Upper lobe of right lung (tissue), 1 donor: ENCODE data around the gene PPP1R14C. TPM values are rescaled to one million over a fixed set of nuclear protein-coding genes. Genes with fewer than 3 reads are reported as not detected.

ENCODE experiments used
- ATAC-seq: fragments of 200-7000 bp; cut with Tn5 transposase; one replicate; pipeline ENCODE4 v1.9.1; 2020; ENCODE audit warnings: mild to moderate bottlenecking, moderate library complexity
- DNase-seq: peaks from one replicate; pipeline ENCODE4 v3.0.0-alpha.2; 2020
- H3K27ac ChIP-seq: fragments of 200-600 bp; one replicate; pipeline ENCODE4 v1.8.0; 2022
- H3K27me3 ChIP-seq: fragments of 200-600 bp; one replicate; pipeline ENCODE4 v1.8.0; 2022; ENCODE audit warnings: mild to moderate bottlenecking
- H3K36me3 ChIP-seq: fragments of 200-600 bp; one replicate; pipeline ENCODE4 v1.8.0; 2022
- H3K4me1 ChIP-seq: fragments of 200-600 bp; one replicate; pipeline ENCODE4 v1.8.0; 2022
- H3K4me3 ChIP-seq: fragments of 200-600 bp; one replicate; pipeline ENCODE4 v1.8.0; 2022; ENCODE audit warnings: mild to moderate bottlenecking
- H3K9me3 ChIP-seq: fragments of 200-600 bp; one replicate; pipeline ENCODE4 v1.8.0; 2022
- intact Hi-C: fragments of 100-400 bp; cut with DNase I; formaldehyde crosslinking; loops from one replicate; pipeline ENCODE4 v1.11.0; 2022
- total RNA-seq: library from RNA; stranded (reverse); fragmentation: NEBNext Ultra II Directional; extraction: Animal tissue kit (Norgen Biotek cat#: 25700); gene quantifications from one replicate; pipeline ENCODE4 v1.2.1, GENCODE V29; 2021
- TF ChIP-seq, protein P1 (sequence below): fragments of 200-600 bp; IDR thresholded peaks from one replicate; pipeline ENCODE4 v1.8.0; 2022; ENCODE audit warnings: antibody characterized with exemption
- donor health status: DM: no; HTN: yes; CAD: no; lungs with severe emphysema.

The PPP1R14C gene
- total RNA-seq, 1 donor from 2014 or later: 10.0 TPM

DNA sequence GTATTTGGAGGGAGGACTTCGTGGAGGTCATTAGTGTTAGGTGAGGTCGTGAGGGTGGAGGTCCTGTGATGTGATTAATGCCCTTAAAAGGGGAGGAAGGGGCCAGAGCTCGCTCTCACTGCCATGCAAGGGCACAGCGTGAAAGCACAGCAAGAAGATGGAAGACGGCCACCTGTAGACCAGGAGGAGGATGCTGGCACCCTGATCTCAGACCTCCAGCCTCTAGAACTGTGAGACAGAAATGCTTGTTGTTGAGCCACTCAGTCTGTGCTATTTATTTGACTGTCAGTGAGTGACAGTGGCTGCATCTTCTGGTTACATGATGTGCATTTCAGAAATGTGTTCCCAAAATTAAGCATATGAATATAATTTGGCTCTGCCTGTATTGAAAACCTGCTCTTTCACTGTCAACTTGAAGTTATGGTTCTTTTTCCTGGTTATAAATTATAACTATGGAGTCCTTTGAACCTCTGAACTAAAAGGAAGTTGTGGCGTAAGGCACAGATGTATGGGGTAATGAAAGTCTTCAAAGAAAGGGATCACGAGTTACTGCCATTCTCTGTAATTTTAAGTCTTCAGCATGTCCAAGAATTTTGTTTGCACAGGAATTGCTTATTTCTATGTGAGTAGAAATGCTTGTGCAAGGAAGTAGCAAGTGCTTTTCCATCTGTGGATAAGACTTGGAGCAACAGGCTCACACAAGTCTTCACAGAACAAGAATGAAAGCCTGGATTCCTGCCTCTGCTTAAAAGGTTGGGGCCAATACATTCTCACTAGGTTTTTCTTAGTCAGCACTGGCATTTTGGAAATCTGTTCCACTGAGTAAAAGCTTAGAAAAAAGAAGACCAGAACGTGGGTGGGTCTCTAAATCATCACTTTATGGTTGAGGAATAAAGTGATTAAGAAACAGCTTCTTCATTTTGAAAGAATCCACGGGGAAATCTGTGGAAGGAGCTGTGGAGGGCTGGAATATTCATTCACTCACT is 10.3 kb downstream of the PPP1R14C start:
- no peak for DNase-seq
- peaks cover 13% of the 10 kb centered on the region for H3K27me3 ChIP-seq
- ATAC-seq: peak; percentile 44
- H3K27ac ChIP-seq: no peak overlapping the region
- no peaks in the 10 kb centered on the region for H3K9me3 ChIP-seq
- intact Hi-C loops: no loop called here
- H3K4me3 ChIP-seq: no peak overlapping the region
- TF ChIP-seq, protein P1, sequence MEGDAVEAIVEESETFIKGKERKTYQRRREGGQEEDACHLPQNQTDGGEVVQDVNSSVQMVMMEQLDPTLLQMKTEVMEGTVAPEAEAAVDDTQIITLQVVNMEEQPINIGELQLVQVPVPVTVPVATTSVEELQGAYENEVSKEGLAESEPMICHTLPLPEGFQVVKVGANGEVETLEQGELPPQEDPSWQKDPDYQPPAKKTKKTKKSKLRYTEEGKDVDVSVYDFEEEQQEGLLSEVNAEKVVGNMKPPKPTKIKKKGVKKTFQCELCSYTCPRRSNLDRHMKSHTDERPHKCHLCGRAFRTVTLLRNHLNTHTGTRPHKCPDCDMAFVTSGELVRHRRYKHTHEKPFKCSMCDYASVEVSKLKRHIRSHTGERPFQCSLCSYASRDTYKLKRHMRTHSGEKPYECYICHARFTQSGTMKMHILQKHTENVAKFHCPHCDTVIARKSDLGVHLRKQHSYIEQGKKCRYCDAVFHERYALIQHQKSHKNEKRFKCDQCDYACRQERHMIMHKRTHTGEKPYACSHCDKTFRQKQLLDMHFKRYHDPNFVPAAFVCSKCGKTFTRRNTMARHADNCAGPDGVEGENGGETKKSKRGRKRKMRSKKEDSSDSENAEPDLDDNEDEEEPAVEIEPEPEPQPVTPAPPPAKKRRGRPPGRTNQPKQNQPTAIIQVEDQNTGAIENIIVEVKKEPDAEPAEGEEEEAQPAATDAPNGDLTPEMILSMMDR: no peak
- H3K4me1 ChIP-seq: peaks cover 17% of the 10 kb centered on the region
- no peaks in the 10 kb centered on the region for H3K36me3 ChIP-seq

DNA sequence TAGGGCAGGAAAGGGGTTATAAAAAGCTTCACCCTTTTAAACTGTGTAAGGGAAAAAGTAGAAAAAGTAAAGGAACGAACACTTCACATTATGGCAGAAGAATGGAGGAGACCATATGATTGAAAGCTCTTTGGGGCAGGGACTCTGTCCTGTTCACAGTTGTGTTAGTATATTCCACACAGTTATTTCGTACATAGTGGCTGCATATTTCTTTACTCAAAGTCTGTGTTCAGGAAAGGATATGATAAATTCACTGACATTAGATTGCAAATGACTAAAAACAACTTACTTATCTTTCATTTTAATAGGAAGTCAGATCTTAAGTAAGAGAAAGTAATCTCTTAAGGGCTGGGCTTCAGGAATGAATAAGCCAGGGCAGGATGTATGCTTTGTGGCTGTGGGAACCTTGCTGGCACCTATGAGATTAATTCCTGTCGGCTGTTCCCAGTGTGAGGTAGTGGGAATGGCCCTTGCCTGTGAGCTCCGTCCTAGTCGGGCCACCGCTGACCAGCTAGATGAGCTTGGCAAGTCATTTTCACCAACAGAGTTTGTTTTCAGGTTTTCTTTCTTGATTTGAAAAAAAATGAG is 11.2 kb downstream of the PPP1R14C start:
- Histone ChIP-seq H3K27ac (no peak overlapping the region), H3K4me3 (no peak overlapping the region), H3K27me3 (peaks cover 13% of the 10 kb centered on the region), H3K9me3 (no peaks in the 10 kb centered on the region), H3K4me1 (peaks cover 17% of the 10 kb centered on the region), H3K36me3 (no peaks in the 10 kb centered on the region)
- intact Hi-C loops: no loop called here
- DNase-seq (no peak), ATAC-seq (no peak)
- TF ChIP-seq, protein P1: no peak

DNA sequence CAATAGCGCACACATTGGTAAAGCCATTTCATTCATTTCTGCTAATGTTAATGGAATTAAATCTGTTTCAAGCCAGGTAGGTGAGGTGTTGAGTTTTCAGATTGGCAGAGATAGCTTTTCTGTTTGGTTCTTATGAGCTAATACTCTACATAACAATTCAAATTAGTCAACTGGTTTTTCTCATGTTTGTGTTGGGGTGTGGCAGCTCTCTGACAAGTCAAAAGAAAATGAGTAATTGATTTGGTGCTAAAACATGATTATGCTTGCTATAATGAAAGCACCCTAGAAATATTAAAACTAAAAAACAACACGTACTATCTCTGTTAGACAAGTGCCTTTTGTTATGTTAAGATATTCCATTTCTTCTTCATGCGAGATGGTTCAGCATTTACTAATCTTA is 13.6 kb downstream of the PPP1R14C start:
- TF ChIP-seq, protein P1: no peak
- no peaks in the 10 kb centered on the region for H3K36me3 ChIP-seq
- ATAC-seq: no peak
- H3K4me1 ChIP-seq: peaks cover 17% of the 10 kb centered on the region
- peaks cover 1% of the 10 kb centered on the region for H3K27me3 ChIP-seq
- H3K9me3 ChIP-seq: no peaks in the 10 kb centered on the region
- no peak overlapping the region for H3K27ac ChIP-seq
- DNase-seq: no peak
- no peak overlapping the region for H3K4me3 ChIP-seq
- intact Hi-C loops: no loop called here

DNA sequence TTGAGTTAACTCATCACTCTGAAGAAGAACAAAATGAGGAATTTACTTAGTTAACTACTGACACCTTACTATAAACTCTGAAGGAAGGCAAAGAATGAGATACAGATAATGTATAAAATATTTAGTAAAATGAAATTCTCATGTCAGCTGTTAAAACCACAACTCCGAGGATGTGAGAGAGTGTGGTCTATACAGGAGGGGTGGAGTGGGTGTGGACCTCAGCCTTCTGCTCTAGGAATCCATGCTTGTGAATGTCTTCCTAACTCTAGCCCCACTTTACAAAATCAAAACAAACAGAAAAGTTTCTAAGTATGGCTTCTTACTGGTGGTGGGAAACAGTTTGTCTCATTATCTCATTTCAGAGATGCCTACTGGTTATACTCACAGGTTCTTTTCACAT is 14.2 kb downstream of the PPP1R14C start:
- Histone ChIP-seq H3K27me3 (no peaks in the 10 kb centered on the region), H3K9me3 (no peaks in the 10 kb centered on the region), H3K4me1 (peaks cover 17% of the 10 kb centered on the region), H3K27ac (no peak overlapping the region), H3K4me3 (no peak overlapping the region), H3K36me3 (no peaks in the 10 kb centered on the region)
- no peak for ATAC-seq
- intact Hi-C loops: no loop called here
- TF ChIP-seq, protein P1: no peak
- DNase-seq: no peak

DNA sequence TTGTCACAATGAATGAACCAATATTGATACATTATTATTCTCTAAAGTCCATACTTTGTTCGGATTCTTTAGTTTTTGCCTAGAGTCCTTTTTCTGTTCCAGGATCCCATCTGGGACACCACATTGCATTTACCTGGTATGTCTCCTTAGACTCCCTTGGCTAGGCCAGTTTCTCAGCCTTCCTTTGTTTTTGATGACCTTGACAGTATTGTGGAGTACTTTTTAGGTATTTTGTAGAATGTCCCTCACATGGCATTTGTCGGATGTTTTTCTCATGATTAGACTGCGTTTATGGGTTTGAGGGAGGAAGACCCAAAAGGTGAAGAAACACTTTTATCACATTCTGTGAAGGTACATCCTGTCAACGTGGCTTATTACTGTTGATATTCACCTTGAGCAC is 16.9 kb downstream of the PPP1R14C start:
- Histone ChIP-seq H3K4me3 (no peak overlapping the region), H3K4me1 (no peaks in the 10 kb centered on the region), H3K27me3 (no peaks in the 10 kb centered on the region), H3K36me3 (no peaks in the 10 kb centered on the region), H3K27ac (no peak overlapping the region), H3K9me3 (no peaks in the 10 kb centered on the region)
- TF ChIP-seq, protein P1: no peak
- intact Hi-C loops: no loop called here
- DNase-seq: no peak
- ATAC-seq: no peak
